ENCODE data around the gene RRP15.

GRCh38 chr1:218357211-218357892 is 72.3 kb downstream of the RRP15 start:
- TF ChIP-seq GATA3 (IDR thresholded peaks at IDR 0.05; ENCODE audit: low read depth, low read length) (no peak), GATA2 (IDR thresholded peaks at IDR 0.05; ENCODE audit: low read depth, low read length) (no peak)
